D721Med (cell line): ENCODE data around the gene LCN9.

Source experiments
- DNase-seq: peaks from one replicate; pipeline ENCODE4 v3.0.0; 2011; ENCODE audit warnings: low spot score; ENCODE audit not compliant: insufficient read length
- FAIRE-seq: peaks from 2 replicates; lab custom pipeline; 2011; peaks lifted over from hg19 to GRCh38; lab: Jason Lieb, UNC
- CTCF ChIP-seq: IDR thresholded peaks from 2 replicates; pipeline ENCODE4 v1.5.1; 2012; ENCODE audit warnings: mild to moderate bottlenecking, control low read depth; ENCODE audit not compliant: insufficient read depth; ENCODE audit errors: missing control alignments

LCN9 gene

DNA sequence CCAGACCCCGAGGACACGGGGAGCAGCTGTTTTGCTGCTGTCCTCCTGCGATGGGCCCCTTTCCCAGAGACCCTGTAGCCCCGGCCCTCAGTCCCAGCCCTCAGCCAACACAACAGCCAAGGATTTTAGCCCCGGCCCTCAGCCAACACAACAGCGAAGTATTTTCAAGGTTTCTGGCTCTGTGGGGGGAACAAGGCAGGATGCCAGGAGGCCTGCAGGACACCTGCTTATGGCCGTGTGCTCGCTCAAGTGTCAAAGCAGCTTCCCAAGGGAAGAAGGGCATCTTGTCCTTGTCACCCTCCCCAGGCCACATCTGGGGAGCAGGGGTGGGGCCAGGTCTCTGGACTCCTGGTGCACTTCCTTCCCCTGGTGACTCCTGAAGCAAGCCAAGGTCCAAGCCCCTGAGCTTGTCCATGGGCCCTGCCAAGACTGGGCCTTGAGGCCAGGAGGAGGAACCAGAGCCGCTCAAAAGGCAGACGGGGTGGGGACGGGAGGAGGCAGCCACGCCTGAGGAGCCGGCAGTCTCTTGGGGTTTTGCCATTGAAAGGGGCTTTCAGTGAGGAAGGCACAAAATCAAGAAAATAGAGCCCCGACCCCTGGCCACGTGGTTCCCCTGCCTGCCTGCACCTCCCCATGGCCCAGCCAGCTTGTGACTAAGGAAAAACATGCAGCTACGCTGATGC is 49.6 kb downstream of the LCN9 start:
- no peak for TF ChIP-seq CTCF
- FAIRE-seq = no peak
- DNase-seq = no peak

DNA sequence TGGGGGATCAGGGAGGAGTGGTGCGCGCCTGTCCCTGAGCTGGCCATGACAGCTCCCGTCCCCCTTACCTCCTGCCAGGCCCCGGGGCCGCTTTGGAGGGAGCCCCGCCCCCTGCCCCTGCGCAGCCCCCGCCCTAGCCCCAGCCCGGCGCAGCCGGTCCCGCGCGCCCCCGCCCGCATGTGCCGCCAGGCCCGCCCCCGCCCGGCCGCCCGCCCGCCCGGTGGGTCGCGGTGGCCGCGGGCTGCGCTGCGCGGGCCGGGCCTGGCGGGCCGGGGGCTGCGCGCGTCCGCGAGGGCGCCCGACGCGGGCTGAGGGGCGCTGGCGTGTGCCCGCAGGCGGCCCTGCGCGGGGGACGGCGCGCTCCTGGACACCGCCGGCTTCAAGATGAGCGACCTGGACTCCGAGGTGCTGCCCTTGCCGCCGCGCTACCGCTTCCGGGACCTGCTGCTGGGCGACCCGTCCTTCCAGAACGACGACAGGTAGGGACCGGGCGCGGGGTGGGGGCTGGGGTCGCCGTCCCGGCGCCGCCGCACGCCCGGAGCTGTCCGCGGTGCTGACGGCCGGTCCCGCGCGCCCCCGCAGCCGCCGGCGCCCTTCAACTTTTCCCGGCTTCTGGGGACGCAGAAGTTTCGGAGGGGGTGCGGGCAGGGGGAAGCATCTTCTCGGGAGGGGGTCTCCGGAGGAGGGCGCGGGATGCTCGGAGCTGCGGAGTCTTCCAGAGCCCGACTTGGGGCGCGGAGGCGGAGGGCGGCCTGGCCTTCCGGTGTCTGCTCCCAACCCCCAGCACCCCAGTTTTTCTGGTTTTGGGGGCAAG is 51.3 kb downstream of the LCN9 start:
- no peak for TF ChIP-seq CTCF
- no peak for FAIRE-seq
- DNase-seq = no peak

DNA sequence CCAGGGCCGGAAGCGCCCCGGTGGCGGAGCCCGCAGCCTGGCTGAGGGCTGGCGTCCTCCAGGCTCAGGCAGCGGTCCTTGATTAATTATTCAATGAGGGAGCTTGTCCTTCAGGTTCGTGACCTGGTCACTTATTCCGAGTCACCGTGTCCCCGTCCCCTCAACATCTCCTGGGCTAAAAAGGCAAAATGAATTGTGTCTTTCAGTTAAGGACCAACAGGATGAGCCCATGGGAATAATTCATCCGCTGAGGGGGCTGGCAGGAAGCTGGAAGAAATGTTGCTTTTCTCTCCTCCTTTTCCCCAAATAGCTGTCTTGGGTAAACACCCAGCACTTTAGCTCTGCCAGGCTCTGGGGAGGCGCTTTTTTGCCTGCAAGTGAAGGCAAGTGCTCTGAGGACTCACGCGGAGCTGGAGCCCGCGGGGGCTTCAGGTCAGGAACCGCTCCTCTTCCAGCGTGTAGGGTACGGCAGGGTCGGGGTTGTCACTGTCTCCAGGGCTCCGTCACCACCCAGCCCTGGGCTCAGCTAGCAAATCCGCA is 52.0 kb downstream of the LCN9 start:
- FAIRE-seq = no peak
- TF ChIP-seq CTCF = no peak

DNA sequence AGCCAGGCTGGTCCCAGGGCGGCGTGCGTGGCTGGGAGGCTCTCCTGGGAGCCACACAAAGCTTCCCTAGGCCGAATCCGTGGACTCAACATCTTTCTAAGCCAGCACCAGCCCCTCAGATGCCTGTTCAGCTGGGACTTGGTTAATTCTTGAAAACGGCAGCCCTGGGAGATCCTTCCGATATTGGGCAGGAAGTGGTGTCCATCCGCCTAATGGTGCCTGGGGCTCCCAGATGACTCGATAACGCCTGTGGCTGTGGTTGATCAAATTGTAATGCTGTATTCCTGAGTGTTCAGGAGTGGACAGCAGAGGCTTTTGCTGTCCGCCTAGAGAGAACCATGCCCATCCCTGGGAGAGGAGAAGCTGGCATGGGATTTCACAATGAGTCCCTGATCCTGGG is 52.9 kb downstream of the LCN9 start:
- FAIRE-seq = no peak
- no peak for DNase-seq

More for the DNA sequence above, 52.0 kb downstream of the LCN9 start:
- DNase-seq = no peak

More for the DNA sequence above, 52.9 kb downstream of the LCN9 start:
- no peak for TF ChIP-seq CTCF
